IMR-90 (cell line): ENCODE results near the gene ARMH1.

Source experiments
- CEBPB ChIP-seq: IDR thresholded peaks from 2 replicates; pipeline ENCODE4 v1.6.1; 2012; ENCODE audit warnings: low read depth, low read length, improper control_type of control experiment
- ELK1 ChIP-seq: fragments of 150-350 bp; IDR thresholded peaks from 2 replicates; pipeline ENCODE4 v1.6.1; 2016; ENCODE audit warnings: low read depth, mild to moderate bottlenecking, low read length, moderate library complexity, borderline replicate concordance
- FOS ChIP-seq: fragments of 150-350 bp; IDR thresholded peaks from 2 replicates; pipeline ENCODE4 v1.6.1; 2016; ENCODE audit warnings: low read depth, low read length
- MAFK ChIP-seq: IDR thresholded peaks from 2 replicates; pipeline ENCODE4 v1.6.1; 2012; ENCODE audit warnings: low read depth, low read length, improper control_type of control experiment
- MXI1 ChIP-seq: IDR thresholded peaks from 2 replicates; pipeline ENCODE4 v1.6.1; 2012; ENCODE audit warnings: low read depth, mild to moderate bottlenecking, low read length, moderate library complexity, borderline replicate concordance
- NFE2L2 ChIP-seq: fragments of 150-350 bp; IDR thresholded peaks from 2 replicates; pipeline ENCODE4 v1.6.1; 2016; ENCODE audit warnings: low read depth, mild to moderate bottlenecking, low read length
- POLR2A ChIP-seq: IDR thresholded peaks from 2 replicates; pipeline ENCODE4 v1.6.1; 2012; ENCODE audit warnings: mild to moderate bottlenecking, low read depth, low read length
- RAD21 ChIP-seq: IDR thresholded peaks from 2 replicates; pipeline ENCODE4 v1.6.1; 2012; ENCODE audit warnings: low read length, improper control_type of control experiment
- RCOR1 ChIP-seq: IDR thresholded peaks from 2 replicates; pipeline ENCODE4 v1.6.1; 2012; ENCODE audit warnings: mild to moderate bottlenecking, low read length, improper control_type of control experiment; ENCODE audit not compliant: insufficient replicate concordance
- RFX5 ChIP-seq: IDR thresholded peaks from 2 replicates; pipeline ENCODE4 v1.8.0; 2012; ENCODE audit warnings: low read depth, mild to moderate bottlenecking, low read length, moderate library complexity
- SMC3 ChIP-seq: fragments of 150-350 bp; IDR thresholded peaks from 2 replicates; pipeline ENCODE4 v1.6.1; 2016; ENCODE audit warnings: low read depth, mild to moderate bottlenecking, antibody characterized with exemption, low read length, moderate library complexity
- USF2 ChIP-seq: fragments of 150-350 bp; IDR thresholded peaks from 2 replicates; pipeline ENCODE4 v1.6.1; 2017; ENCODE audit warnings: mild to moderate bottlenecking, antibody characterized with exemption, low read length, low read depth
- TF ChIP-seq, protein P1 (sequence below): conservative IDR thresholded peaks from 2 replicates; pipeline ENCODE4 v1.5.1; 2012; ENCODE audit warnings: mild to moderate bottlenecking, low read depth, low read length, improper control_type of control experiment

- TF ChIP-seq, protein P1, sequence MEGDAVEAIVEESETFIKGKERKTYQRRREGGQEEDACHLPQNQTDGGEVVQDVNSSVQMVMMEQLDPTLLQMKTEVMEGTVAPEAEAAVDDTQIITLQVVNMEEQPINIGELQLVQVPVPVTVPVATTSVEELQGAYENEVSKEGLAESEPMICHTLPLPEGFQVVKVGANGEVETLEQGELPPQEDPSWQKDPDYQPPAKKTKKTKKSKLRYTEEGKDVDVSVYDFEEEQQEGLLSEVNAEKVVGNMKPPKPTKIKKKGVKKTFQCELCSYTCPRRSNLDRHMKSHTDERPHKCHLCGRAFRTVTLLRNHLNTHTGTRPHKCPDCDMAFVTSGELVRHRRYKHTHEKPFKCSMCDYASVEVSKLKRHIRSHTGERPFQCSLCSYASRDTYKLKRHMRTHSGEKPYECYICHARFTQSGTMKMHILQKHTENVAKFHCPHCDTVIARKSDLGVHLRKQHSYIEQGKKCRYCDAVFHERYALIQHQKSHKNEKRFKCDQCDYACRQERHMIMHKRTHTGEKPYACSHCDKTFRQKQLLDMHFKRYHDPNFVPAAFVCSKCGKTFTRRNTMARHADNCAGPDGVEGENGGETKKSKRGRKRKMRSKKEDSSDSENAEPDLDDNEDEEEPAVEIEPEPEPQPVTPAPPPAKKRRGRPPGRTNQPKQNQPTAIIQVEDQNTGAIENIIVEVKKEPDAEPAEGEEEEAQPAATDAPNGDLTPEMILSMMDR: no peak
- no peak for TF ChIP-seq POLR2A
- TF ChIP-seq RFX5: no peak
- no peak for TF ChIP-seq MAFK
- TF ChIP-seq MXI1: no peak
- TF ChIP-seq CEBPB: no peak
- no peak for TF ChIP-seq RCOR1
- TF ChIP-seq USF2: no peak
- TF ChIP-seq NFE2L2: no peak
- TF ChIP-seq ELK1: no peak
- no peak for TF ChIP-seq FOS
- no peak for TF ChIP-seq RAD21
- TF ChIP-seq SMC3: no peak
Observed at GRCh38 chr1:44640200-44640853, 34.2 kb upstream of the ARMH1 start.
